GM21390 (cell line): Measurements from ENCODE around the gene PTCD3.

Experiments
- ATAC-seq: cut with Tn5 transposase; IDR thresholded peaks from one replicate; pipeline ENCODE4 v1.9.1; 2021; ENCODE audit not compliant: unreplicated experiment

The PTCD3 gene

DNA sequence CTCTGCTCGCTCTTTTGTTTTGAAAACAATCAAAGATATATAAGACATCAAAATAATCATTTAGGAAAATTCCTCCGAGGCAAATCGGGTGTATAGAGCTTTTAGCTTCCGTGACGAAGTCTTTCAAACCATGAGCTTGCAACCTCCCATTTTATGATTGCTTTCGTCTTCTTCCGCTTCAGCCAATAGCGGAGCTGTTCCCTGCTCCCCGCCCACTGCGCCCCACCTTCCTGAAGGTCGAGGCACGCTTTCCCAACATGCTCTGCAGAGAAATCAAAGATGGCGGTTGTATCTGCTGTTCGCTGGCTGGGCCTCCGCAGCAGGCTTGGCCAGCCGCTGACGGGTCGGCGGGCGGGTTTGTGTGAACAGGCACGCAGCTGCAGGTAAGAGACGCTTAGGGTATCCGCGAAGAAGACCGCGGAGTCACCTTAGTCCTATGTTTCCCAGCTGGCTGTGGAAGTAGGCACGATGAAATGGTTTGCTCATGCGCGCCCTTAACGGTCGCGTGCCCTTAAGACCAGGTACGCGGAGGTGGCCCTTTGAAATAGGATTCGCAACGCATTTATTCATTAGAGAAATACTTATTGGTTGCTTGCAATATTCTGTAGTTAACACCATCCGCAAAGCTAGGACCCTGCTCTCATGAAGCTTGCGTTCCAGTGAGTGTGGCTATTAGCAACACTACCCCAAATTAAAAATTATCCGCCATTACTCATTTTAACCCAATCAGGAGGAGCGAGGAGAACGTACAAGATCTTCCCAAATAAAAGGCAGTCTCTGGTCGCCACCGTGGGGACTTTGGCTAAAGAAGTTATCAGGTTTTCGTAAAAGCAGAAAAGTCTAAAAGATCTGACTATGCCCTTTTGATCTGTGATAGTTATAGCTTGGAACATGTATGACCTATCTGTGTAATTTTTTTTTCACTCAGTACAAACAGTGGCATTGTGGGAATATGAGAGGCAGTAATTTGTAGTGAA is at the start of gene PTCD3:
TSS of gene PTCD3 (plus strand) at position 267 of the 977 bp plus-strand sequence. CDS start at position 280, 13 bp downstream.
- ATAC-seq = peak; percentile 86

DNA sequence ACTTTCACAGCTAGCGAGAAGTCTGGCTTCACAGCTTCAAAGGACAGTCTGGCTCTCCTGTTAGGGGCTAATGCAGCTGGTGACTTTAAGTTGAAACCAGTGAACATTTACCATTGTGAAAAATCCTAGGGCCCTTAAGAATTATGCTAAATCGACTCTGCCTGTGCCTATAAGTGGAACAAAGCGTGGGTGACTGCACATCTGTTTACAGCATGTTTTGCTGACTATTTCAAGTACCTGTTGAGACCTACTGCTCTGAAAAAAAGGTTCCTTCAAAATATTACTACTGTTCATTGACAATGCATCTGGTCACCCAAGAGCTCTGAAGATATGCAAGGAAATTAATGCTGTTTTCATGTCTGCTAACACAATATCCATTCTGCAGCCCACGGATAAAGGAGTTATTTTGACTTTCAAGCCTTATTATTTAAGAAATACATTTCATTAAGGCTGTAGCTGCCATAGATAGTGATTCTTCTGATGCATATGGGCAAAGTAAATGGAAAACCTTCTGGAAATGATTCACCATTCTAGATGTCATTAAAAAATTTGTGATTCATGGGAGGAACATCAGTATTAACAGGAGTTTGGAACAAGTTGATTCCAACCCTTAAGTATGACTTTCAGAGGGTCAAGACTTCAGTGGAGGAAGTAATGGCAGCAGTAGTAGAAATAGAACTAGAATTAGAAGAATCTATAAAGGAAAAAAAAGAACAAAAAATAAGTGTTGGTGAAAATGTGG is 49.3 kb upstream of the PTCD3 start:
- no peak for ATAC-seq

DNA sequence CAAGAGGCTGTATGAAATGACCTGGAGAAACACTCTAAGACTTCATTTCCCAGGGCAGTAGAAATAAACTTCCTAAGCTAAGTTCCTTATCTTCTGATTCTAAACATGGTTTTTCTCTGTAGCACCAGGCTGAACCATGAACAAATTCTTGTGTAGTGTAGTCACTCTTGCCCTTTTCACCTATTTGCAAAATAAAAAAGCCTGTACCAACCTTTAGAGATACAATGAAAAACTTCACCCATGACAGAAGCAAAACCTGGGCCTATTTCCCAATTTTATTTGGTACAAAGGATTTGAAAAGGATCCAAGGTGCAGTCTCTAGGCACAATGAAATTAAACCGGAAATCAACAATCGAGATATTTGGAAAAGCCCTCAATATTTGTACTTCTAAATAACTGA is 44.0 kb upstream of the PTCD3 start:
- no peak for ATAC-seq

DNA sequence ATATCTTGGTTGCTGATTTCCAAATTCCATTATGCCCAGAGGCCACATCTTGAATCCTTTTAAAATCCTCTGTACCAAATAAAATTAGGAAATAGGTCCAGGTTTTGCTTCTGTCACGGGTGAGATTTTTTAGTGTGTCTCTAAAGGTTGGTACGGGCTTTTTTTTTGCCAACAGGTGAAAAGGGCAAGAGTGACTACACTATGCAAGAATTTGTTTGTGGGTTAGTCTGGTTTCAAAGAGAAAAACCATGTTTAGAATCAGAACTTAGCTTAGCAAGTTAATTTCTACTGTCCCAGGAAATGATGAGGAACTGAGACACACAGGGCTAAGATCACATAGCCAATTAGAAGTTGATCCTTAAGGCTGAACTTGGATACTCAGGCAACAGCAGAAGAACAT is 42.0 kb upstream of the PTCD3 start:
- no peak for ATAC-seq

DNA sequence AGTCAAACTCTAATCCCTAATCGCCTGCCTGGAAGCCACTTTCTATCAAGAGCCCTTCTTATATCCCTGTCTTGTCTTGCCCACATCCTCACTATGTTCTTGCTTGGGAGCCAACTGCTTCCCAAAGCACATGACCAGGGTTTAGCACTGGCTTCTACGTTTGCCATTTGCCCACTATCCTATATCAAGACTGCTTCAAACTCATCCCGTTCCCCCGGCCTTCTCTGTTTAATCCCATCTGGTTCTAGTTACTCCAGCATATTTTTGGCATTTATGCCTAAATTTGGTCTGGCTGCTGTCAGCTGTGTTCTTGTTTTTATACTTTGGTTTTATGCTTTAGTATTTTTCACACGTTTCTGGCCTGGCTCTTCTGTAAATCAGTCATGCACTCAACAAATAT is 40.5 kb upstream of the PTCD3 start:
- ATAC-seq = no peak

DNA sequence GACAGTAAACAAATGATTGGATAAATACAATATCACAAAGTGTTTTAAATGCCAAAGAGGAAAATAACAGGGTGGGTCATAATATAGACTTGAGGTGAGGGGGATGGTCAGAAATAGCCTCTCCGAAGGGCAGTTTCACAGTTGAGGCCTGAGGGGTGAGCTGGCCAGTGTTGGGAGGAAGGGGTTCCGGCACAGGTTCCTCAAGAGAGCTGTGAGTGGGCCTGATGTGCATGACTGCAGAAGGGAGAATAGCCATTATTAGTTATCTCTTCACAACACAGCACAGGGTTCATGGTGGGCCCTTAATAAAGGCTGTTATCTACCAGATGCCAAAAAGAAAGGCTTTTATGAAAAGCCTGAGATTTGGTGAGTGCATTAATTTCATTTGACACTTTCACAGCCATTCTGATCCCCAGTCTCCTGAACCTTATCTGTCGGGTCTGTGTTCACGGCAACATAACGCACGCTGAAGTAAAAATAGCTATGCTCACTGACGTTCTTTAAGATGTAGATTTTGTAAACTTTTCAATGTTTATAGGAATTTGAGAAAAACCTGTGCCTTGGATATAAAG is 39.9 kb upstream of the PTCD3 start:
- no peak for ATAC-seq

DNA sequence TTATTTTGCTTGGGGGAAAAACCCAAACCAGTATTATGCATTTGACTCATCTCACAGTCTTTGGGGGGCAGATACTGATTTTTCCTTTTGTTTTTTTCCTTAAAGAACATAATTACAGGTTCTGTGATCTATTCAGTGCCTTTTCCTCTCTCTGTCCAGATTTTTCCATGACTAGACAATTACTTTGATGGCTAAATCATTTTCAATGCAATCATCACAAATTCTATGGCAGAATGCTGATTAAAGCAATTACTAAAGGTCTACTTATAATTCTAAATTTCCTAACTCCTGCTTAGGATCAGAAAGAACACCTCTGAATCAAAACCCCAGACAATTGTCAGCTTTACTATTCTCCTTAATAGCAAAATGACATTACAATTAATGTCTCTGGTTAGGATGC is 39.1 kb upstream of the PTCD3 start:
- ATAC-seq = no peak

DNA sequence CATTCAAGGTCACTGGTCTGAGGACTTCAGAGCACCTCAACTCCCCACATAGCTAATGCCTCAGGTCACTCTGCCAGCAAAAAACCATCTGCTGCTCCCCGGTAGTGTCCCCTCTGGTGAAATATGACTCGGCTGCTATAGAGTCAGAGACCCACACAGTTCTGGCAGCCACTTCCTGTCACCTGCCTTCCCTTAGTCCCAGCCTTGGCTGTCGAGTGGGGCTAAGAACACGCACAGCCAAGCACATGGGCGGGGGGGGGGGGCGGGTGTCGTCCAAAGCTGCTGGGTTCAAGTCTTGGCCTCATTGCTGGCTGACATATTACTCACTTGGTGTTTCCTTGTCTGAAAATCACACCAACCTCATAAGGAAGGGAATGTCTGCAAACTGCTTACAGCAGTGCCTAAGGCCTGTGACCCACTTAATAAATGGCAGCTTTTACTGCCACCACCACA is 37.9 kb upstream of the PTCD3 start:
- ATAC-seq = no peak

DNA sequence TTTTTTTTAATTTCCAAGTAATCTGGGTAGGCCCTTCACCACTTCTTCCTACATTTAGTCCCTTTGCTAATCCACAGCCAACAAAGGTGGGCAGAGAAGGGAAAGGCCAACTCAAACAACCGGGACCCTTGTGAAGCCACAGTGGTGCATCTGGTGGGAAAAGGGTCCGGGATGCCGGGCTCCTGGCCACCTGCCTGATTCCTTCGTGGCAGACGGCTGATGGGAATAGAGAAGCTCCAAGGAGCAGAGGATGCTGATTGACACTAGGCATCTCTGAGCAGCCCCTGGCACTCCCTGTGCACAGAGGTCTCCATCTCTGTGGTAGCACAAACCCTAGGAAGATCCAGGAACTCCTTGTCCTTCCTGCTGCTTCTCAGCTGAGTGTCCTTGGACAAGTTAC is 37.4 kb upstream of the PTCD3 start:
- no peak for ATAC-seq

DNA sequence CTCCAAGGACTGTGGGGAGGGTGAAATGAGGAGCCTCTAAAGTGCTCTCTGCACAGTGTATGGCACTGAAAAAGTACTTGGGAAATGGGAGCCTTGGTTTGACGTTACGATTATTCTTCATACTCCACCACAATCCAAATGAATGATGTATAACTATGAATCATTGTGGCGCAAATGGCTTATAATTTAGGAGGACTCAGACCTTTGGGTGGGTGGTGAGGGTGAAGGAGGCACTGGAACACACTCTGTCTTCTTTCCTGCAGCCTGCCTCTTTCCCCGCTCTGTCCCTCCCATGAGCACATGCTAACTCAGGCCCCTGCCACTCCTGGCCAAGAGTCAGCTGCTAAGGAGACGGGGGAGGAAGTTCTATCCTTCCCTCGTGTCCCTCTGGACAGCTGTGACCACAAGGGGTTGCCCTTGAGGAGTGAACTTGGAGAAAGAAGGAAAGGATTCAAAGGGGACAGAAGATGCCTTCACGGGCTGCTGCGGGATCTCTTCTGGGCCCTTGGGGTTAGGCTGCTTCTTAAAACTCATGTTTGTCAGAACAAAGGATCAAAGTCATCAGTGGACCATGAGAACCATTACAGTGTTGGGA is 36.8 kb upstream of the PTCD3 start:
- no peak for ATAC-seq

DNA sequence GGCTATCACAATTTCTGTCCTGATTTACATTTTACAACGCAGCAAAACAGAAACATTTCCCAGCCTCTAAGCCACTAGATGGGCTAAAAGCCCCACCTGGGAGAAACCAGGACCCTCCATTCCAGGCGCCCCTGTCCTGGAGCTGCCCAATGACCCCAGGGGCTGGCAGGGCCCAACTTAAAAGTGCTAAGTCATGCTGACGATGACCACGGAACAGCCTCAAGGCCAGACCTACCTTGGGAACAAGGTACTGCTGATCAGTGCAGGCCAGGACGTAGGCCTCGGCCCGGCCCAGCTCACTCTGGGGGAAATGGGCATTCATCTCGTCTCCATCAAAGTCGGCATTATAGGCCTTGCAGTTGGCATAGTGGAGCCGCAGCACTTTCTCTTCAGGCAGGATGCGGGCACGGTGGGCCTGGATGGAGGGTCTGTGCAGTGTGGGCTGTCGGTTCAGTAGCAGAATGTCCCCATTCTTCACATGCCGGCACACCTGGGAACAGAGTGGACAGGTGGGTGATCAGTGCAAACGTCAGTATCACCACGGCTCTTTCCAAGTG is 36.2 kb upstream of the PTCD3 start:
- no peak for ATAC-seq

DNA sequence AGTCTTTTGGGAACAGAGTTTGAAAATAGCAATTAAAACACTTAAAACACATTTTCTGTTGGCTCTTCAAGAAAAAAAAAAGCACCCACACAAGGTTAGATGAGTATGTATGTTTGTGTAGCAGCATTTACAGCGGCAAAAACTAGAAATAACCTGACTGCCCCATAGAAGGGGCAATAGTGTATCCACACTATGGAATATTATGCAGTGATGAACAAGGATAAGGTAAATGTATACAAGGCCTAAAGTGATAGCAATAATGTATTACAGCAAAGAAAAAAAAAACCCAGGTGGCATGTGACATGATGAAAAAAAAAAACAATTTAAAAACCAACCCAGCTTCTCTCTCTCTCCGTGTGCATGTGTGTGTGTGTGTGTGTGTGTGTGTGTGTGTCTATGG is 35.2 kb upstream of the PTCD3 start:
- no peak for ATAC-seq

DNA sequence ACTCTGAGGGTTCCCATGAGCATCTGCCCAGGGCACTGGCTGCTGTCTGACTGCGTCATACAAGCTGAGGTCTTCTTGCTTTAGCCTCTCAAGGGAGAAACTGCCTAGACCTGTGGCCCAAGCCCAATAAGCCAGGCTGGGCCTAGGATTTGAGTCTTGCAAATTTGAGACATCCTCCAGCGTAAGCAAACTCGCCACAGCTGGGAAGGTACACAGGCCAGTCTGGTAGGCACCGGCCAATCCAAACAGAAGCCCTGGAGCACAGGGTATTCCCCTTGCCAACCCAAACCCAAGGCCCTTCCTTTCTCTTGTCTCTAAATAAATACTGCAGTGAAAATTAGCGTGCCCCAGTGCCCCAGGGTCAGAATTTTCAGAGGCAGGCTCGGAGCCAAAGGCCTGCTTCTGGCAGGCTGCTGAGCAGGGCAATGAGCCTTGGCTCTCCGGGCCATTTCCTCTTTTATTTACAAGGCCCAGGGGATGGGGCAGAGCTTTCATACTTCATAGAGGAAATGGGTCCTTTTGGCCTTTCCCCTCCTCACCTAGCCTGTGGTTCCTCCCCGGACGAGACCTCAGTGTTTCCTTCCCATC is 33.7 kb upstream of the PTCD3 start:
- peak; percentile 50 for ATAC-seq

DNA sequence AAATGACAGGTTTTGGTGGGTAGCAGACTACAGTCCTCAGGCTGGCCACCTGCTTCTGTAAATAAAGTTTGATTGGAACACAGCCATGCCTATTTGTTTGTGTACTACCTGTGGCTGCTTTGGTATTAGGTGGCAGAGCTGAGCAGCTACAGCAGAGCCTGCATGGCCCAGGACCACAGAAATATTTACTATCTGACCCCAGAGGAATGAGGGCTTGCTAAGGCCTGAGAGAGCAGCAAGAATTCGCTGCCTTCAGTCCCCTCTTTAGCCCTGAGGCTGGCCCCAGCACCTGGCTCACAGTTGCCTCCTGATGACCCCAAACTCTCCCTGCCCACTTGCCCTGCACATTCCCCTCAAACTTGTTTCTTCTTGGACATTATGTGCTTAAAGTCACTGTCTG is 32.8 kb upstream of the PTCD3 start:
- ATAC-seq = no peak

DNA sequence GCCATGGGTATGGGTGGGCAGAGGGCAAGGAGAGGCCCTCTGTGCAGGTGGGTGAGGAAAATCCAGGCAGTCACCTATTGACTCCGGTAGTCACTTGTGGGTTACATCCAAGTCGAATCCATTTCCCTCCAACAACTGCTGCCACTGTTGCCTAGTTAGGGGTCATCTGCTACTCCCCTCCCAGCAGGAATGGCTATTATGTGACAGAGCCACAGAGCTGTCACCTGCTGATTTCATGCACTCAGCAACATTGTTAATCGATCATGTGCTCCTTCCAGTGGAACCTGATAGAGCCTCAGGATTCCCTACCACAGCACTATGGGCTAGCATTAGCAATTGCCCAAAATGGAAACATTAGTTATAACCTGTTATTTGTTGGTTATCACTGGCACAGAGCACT is 31.8 kb upstream of the PTCD3 start:
- no peak for ATAC-seq

DNA sequence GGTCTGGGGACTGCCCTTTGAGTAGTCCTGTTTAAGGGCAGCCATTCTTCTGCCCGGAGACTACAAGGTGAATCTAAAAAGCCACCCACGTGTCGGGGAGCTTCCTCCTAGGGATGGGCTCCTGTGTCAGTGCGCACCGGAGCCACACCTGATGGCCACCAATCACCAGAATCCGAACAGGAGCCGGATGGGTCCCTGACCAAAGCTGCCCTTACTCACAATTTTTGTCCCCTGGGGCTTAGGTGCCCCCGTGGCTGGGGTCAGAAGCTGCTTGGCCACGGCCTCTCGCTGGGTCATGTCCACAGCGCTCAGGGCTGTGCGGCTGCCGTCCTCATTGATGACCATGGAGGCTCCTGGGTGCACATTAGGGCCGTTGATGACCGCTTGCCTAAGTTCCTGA is 31.2 kb upstream of the PTCD3 start:
- ATAC-seq = no peak

DNA sequence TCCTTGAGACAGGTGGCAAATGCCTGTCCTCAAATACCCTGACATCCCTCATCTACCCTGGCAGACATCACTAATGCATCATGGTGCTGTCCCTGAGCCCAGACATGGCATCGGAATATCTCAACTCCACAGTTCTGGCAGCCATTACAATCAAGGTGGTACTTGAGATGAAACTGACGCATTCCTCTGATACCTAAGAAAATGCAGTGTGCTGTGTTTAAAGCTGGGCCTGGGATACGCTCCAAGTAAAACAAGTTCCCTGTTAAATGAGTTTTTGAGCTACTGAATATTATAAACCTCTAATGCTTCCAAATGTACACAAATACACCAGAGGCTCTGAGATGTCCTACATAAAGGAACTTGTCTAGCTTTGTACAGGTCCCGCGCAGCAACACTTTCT is 30.1 kb upstream of the PTCD3 start:
- no peak for ATAC-seq

DNA sequence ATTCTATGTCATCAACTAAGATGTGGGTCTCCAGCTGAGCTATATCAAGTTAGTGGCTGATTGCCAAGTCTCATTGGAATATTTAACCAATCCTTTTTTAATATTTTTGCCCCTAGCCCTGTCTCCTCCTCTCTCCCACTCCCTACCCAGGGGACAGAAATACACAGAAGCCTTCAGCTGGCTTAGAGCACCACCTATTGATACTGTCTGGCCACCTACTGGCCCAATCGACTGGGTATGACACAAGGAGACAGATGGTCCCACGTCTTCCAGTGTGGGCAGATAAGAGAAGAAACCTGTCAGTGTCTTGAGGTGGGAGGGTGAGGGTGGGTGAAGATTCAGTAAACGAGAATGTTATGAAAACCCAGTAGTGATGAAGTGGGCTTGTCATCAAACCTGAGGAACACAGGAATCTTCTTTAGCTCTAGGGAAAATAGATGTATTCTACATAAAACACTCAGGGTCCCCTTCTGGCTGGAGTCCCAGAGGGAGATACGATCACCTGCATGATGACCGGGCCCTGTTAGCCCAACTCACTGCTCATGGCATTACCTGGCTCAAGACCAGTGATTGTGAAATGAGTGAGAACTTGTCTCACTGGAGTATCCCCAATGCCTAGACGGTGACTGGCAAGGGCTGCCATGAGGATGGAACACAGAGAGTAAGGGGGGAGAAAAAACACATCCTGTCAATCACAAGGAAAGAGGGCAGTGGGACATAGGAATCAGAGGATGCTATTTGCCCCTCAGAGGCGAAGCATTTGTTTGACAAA is 27.1 kb upstream of the PTCD3 start:
- no peak for ATAC-seq

DNA sequence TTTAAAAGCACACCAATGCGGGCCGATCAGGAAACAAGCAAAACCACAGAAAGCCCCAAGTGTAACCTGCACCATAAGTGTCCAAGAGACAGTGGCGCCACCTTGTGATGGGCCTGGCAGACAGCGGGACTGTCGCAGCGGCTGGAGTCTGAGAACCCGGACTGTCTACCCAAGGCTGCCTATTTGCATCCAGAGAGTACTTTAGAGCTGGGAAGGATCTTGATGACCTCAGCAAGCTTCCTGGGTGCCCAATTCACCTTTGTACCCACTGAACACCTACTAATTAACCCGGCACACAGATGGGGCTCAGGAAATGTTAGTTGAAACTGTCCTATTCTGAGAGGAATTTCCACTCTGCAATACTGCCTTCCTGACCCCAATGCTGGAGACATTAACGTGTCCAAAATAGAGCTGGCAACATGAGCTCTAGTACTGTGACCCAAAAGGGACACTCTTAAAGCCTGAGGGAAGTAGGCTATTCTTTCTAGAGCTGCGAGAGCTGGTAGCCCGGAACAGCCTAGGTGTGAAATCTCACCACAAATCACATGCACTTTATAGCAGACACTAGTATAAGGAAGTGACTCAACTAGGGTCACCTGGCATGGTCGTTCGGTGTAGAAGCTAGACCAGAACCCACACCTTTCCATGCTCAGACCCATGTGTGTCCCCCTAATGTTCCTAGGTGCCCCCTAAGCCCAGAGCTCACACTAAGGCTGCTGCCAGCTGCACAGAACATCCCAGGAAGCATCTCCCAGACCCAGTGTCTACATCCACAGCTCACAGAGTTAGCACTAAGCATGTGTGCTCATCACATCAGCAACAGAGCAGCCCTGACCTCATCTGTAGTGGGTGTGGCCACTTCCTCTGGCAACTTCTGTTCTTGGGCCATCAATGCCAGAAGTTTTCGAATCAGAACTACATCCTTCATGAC is 25.8 kb upstream of the PTCD3 start:
- peak; percentile 78 for ATAC-seq
